NB4 (cell line): ENCODE measurements around the gene OR2V2.

Source experiments
- CTCF ChIP-seq: IDR thresholded peaks from one replicate; pipeline ENCODE4 v1.5.1; 2012; ENCODE audit warnings: low read depth, low read length
- MAX ChIP-seq: IDR thresholded peaks from 2 replicates; pipeline ENCODE4 v1.6.1; 2011; ENCODE audit warnings: low read depth, low read length
- MYC ChIP-seq: IDR thresholded peaks from 2 replicates; pipeline ENCODE4 v1.6.1; 2011; ENCODE audit warnings: low read depth, low read length
- POLR2A ChIP-seq: IDR thresholded peaks from 2 replicates; pipeline ENCODE4 v1.6.1; 2011; ENCODE audit warnings: mild to moderate bottlenecking; ENCODE audit not compliant: insufficient read length; ENCODE audit errors: extremely low read depth

- TF ChIP-seq CTCF: no peak
- no peak for TF ChIP-seq MYC
- TF ChIP-seq MAX: no peak
- no peak for TF ChIP-seq POLR2A
Measured at GRCh38 chr5:181124526-181124925, 22.9 kb upstream of the OR2V2 start.
